ENCODE data around the gene IRX2.

GRCh38 chr5:2752821-2753439, 1.5 kb upstream of the IRX2 start:
- TF ChIP-seq CTCF (IDR thresholded peaks at IDR 0.05) (no peak), POLR2A (IDR thresholded peaks at IDR 0.05) (no peak), EP300 (IDR thresholded peaks at IDR 0.05; ENCODE audit: low read depth) (no peak)

Measured in transverse colon (tissue), 3 donors.